ENCODE measurements around the gene DNM2.

DNA sequence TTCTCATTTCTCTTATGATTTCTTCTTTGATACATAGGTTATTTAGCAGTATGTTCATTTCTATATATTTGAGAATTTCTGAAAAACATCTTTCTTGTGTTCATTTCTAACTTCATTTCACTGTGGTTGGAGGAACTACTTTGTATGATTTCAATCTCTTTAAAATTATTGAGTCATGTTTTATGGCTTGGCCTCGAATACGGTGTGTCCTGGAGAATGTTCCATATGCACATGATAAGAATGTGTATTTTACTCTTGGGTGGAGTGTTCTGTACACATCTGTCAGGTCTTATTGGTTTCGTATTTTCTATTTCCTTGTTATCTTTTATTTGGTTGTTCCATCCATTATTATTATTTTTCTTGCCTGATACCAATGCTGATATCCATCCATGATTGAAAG is 22.9 kb downstream of the DNM2 start:
- TF ChIP-seq CTCF (IDR thresholded peaks at IDR 0.05) (no peak), POLR2A (IDR thresholded peaks at IDR 0.05; ENCODE audit: low read depth) (no peak)
